ENCODE results near the gene ADCY5.

Gene ADCY5

GRCh38 chr3:123283074-123283473, 165.8 kb downstream of the ADCY5 start:
- no peak for TF ChIP-seq CTCF (IDR thresholded peaks at IDR 0.05; ENCODE audit: low read length, missing control alignments)
- no peak overlapping the region for H3K4me3 ChIP-seq (replicated peaks; ENCODE audit: low read depth, low read length)
- DNase-seq (ENCODE audit: low read depth) = no peak

- no peak for DNase-seq (ENCODE audit: low read depth)
- H3K4me3 ChIP-seq (replicated peaks; ENCODE audit: low read depth, low read length) = no peak overlapping the region
- TF ChIP-seq CTCF (IDR thresholded peaks at IDR 0.05; ENCODE audit: low read length, missing control alignments) = no peak
These were observed 166.4 kb downstream of the ADCY5 start for GRCh38 chr3:123282461-123282860.

- H3K4me3 ChIP-seq (replicated peaks; ENCODE audit: low read depth, low read length) = no peak overlapping the region
- TF ChIP-seq CTCF (IDR thresholded peaks at IDR 0.05; ENCODE audit: low read length, missing control alignments) = no peak
- no peak for DNase-seq (ENCODE audit: low read depth)
These were observed 167.0 kb downstream of the ADCY5 start for GRCh38 chr3:123281929-123282328.

GRCh38 chr3:123281406-123281805, 167.5 kb downstream of the ADCY5 start:
- no peak overlapping the region for H3K4me3 ChIP-seq (replicated peaks; ENCODE audit: low read depth, low read length)
- DNase-seq (ENCODE audit: low read depth) = no peak
- TF ChIP-seq CTCF (IDR thresholded peaks at IDR 0.05; ENCODE audit: low read length, missing control alignments) = no peak

- TF ChIP-seq CTCF (IDR thresholded peaks at IDR 0.05; ENCODE audit: low read length, missing control alignments) = no peak
- H3K4me3 ChIP-seq (replicated peaks; ENCODE audit: low read depth, low read length) = no peak overlapping the region
- DNase-seq (ENCODE audit: low read depth) = no peak
These were observed 169.8 kb downstream of the ADCY5 start for GRCh38 chr3:123279121-123279520.

GRCh38 chr3:123278446-123278845, 170.4 kb downstream of the ADCY5 start:
- DNase-seq (ENCODE audit: low read depth) = no peak
- H3K4me3 ChIP-seq (replicated peaks; ENCODE audit: low read depth, low read length) = no peak overlapping the region
- no peak for TF ChIP-seq CTCF (IDR thresholded peaks at IDR 0.05; ENCODE audit: low read length, missing control alignments)

- no peak for TF ChIP-seq CTCF (IDR thresholded peaks at IDR 0.05; ENCODE audit: low read length, missing control alignments)
- DNase-seq (ENCODE audit: low read depth) = no peak
- H3K4me3 ChIP-seq (replicated peaks; ENCODE audit: low read depth, low read length) = no peak overlapping the region
These were observed 171.8 kb downstream of the ADCY5 start for GRCh38 chr3:123277106-123277505.

Measured in fibroblast of pulmonary artery (primary cell).